Nephron (organoid): ENCODE results near the gene KDM4B.

Experiments used
- H3K27ac Mint-ChIP-seq, 3 experiments: 2 replicates each; pipeline ENCODE4 v1.8.0; 2020; ENCODE audit warnings: mixed read lengths in 3 of 3, mild to moderate bottlenecking in 2 of 3, moderate library complexity in 1 of 3
- H3K27me3 Mint-ChIP-seq: 2 replicates; pipeline ENCODE4 v1.8.0; 2021; ENCODE audit warnings: low read depth, mild to moderate bottlenecking, moderate library complexity, mixed read lengths
- H3K36me3 Mint-ChIP-seq: 2 replicates; pipeline ENCODE4 v1.8.0; 2020; ENCODE audit warnings: low read depth, mixed read lengths
- H3K4me1 Mint-ChIP-seq: 2 replicates; pipeline ENCODE4 v1.8.0; 2020; ENCODE audit warnings: mixed read lengths
- H3K4me3 Mint-ChIP-seq, 3 experiments: 2 replicates each; pipeline ENCODE4 v1.8.0; 2020; ENCODE audit warnings: mild to moderate bottlenecking in 3 of 3, mixed read lengths in 3 of 3, moderate library complexity in 2 of 3
- H3K9me3 Mint-ChIP-seq: 2 replicates; pipeline ENCODE4 v1.8.0; 2020; ENCODE audit warnings: mixed read lengths
- TF ChIP-seq, protein P1 (sequence below), 3 experiments: fragments of 200-600 bp; sonication (generic); IDR thresholded peaks; one replicate each; pipeline ENCODE4 v1.5.0; 2021; ENCODE audit warnings: antibody characterized with exemption in 3 of 3; ENCODE audit not compliant: unreplicated experiment in 3 of 3

KDM4B gene

GRCh38 chr19:5111051-5111450 lies 142.1 kb downstream of the KDM4B start:
- TF ChIP-seq, protein P1, sequence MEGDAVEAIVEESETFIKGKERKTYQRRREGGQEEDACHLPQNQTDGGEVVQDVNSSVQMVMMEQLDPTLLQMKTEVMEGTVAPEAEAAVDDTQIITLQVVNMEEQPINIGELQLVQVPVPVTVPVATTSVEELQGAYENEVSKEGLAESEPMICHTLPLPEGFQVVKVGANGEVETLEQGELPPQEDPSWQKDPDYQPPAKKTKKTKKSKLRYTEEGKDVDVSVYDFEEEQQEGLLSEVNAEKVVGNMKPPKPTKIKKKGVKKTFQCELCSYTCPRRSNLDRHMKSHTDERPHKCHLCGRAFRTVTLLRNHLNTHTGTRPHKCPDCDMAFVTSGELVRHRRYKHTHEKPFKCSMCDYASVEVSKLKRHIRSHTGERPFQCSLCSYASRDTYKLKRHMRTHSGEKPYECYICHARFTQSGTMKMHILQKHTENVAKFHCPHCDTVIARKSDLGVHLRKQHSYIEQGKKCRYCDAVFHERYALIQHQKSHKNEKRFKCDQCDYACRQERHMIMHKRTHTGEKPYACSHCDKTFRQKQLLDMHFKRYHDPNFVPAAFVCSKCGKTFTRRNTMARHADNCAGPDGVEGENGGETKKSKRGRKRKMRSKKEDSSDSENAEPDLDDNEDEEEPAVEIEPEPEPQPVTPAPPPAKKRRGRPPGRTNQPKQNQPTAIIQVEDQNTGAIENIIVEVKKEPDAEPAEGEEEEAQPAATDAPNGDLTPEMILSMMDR (IDR thresholded peaks at IDR 0.05; ENCODE audit: unreplicated experiment in 3 of 3) = no peak
- H3K4me1 Mint-ChIP-seq = peaks cover 8% of the 10 kb centered on the region
- H3K4me3 Mint-ChIP-seq = no peak overlapping the region
- no peaks in the 10 kb centered on the region for H3K27me3 Mint-ChIP-seq
- H3K27ac Mint-ChIP-seq = no peak overlapping the region
- peaks cover 33% of the 10 kb centered on the region for H3K36me3 Mint-ChIP-seq
- H3K9me3 Mint-ChIP-seq = peaks cover 4% of the 10 kb centered on the region

DNA sequence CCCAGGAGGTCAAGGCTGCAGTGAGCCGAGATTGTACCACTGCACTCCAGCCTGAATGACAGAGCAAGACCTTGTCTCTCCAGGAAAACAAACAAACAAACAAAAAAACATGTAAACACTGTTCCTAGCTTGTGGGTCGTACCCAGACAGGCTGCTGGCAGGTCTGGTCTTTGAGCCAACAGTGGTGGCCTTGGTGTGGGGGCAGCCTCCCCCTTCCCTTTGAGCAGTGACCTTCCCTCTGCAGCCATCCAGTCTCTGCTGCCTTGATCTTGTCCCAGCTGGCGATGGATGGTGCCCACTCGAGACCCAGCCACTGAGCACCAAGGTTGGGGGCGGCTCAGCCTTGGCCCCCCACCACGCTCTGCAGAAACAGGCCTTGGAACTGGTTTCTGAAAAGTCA lies 143.3 kb downstream of the KDM4B start:
- H3K36me3 Mint-ChIP-seq = peaks cover 39% of the 10 kb centered on the region
- peaks cover 6% of the 10 kb centered on the region for H3K4me1 Mint-ChIP-seq
- no peaks in the 10 kb centered on the region for H3K27me3 Mint-ChIP-seq
- H3K27ac Mint-ChIP-seq = peak overlapping the region in 1 of 3 experiments; percentile 63
- peaks cover 4% of the 10 kb centered on the region for H3K9me3 Mint-ChIP-seq
- H3K4me3 Mint-ChIP-seq = no peak overlapping the region
- TF ChIP-seq, protein P1 (IDR thresholded peaks at IDR 0.05; ENCODE audit: unreplicated experiment in 3 of 3) = no peak

DNA sequence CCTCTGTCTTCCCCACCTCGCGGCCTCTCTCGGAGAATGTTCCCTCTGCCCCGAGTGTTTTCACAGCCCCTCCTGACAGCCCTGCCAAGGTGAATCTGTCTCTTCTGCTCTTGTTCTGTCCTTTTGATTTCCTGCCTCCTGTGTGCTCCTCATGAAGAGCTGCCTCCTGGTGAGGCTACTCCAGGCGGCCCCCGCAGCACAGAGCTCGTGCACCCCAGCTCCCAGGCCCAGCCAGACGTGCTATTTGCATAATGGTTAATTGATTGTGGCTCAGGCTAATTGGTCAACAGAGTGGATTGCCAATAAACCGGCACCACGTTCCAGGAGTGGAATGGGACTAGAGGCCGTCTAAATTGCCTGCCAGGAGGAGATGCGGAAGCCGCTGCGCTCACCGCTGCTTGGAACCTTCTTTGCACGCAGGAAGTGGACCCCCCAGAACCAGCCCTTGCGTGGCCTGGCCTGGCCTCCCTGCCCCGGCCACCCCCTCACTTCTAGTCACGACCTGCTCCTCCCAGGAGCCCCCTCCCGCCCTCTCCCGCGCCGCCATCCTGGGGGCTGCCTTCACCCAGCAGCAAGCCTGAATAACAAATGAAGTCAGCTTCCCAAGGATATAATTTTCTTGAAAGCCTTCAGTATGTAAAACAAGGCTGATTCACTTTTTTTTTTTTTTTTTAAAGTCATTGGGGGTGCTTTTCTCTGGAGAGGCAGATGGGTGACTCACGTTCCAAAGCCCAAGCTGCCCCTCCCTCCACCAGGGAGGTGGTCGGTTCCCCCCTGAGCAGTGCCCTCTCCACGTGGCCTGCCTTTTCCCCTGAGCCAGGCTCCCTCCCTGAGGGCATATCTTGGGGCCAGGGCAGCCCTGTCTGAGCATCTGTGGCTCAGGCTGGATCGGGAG lies 144.0 kb downstream of the KDM4B start:
- H3K27me3 Mint-ChIP-seq = no peaks in the 10 kb centered on the region
- no peak overlapping the region for H3K4me3 Mint-ChIP-seq
- TF ChIP-seq, protein P1 (IDR thresholded peaks at IDR 0.05; ENCODE audit: unreplicated experiment in 3 of 3) = no peak
- H3K4me1 Mint-ChIP-seq = peaks cover 6% of the 10 kb centered on the region
- H3K36me3 Mint-ChIP-seq = peaks cover 39% of the 10 kb centered on the region
- peaks cover 4% of the 10 kb centered on the region for H3K9me3 Mint-ChIP-seq
- H3K27ac Mint-ChIP-seq = peak overlapping the region in 2 of 3 experiments; percentile 58 to 63

DNA sequence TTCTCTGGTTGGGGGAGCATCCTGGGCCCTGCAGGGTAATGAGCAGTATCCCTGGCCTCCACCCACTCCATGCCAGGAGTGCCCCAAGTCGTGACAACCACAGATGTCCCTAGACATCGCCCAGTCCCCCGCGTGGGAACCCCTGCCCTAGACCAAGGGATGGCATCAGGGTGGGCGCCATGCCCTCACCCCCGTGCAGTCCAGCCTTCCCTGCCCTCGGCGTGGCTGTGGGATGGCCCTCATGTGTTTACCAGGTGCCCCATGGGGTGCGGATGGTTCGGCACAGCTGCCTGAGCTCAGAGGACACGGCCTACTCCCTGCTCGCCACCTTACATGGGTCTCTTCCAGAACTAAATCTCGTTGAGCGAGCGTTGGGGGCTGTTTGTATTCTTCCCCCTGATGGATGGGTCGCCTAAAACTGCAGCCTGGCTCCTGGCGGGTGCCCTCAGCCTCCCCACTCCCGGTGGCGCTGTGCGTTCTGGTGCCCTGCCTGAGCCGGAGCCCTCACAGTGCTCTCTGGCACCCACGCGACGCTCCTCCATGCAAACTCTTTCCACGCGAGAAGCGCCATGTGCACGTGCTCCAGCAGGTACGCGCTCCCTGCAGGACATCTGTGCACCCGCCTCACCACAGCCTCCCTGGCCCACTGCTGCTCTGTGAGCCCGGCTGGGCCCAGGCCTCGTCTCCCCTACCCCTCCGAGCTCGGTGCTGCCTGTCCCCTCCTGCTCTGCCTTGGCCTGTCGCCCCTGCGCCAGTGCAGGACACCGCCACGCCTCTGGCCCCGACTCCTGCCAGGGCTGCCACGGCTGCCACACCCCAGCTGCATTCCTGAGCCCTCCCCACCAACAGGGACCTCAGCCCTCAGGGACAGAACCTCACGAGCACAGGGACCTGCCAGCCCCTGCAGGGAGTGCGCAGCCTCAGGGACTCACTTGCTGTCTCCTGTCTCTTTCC lies 145.0 kb downstream of the KDM4B start:
- TF ChIP-seq, protein P1 (IDR thresholded peaks at IDR 0.05; ENCODE audit: unreplicated experiment in 3 of 3) = no peak
- Mint-ChIP-seq H3K27ac (no peak overlapping the region), H3K27me3 (no peaks in the 10 kb centered on the region), H3K36me3 (peaks cover 41% of the 10 kb centered on the region), H3K4me1 (peaks cover 9% of the 10 kb centered on the region), H3K9me3 (peaks cover 4% of the 10 kb centered on the region), H3K4me3 (no peak overlapping the region)

GRCh38 chr19:5114727-5115126 lies 145.8 kb downstream of the KDM4B start:
- Mint-ChIP-seq H3K36me3 (peaks cover 43% of the 10 kb centered on the region), H3K27ac (no peak overlapping the region), H3K27me3 (no peaks in the 10 kb centered on the region), H3K9me3 (peaks cover 4% of the 10 kb centered on the region), H3K4me3 (no peak overlapping the region), H3K4me1 (peaks cover 11% of the 10 kb centered on the region)
- TF ChIP-seq, protein P1 (IDR thresholded peaks at IDR 0.05; ENCODE audit: unreplicated experiment in 3 of 3) = no peak
